BJ (cell line): ENCODE measurements around the gene FAIM. TPM values are rescaled to one million over a fixed set of nuclear protein-coding genes. Genes with fewer than 3 reads are reported as not detected.

ENCODE experiments used
- CTCF ChIA-PET: fragments of 350-600 bp; formaldehyde crosslinking; extraction: SDS; loops from one replicate; lab custom pipeline; 2021; ENCODE audit warnings: antibody characterized with exemption, inconsistent platforms; lab: Yijun Ruan, JAX
- POLR2A ChIA-PET: fragments of 300-600 bp; sonication (Branson Sonifier 250); formaldehyde crosslinking; extraction: SDS; loops from one replicate; lab custom pipeline; 2021; ENCODE audit warnings: antibody characterized with exemption; lab: Charles Lee
- DNase-seq: peaks from one replicate; pipeline ENCODE4 v3.0.0-alpha.2; 2011; ENCODE audit warnings: low read depth
- H3K27me3 ChIP-seq: 2 replicates; pipeline ENCODE4 v1.6.0; 2011; ENCODE audit warnings: low read length; ENCODE audit not compliant: control insufficient read depth, insufficient read depth
- H3K36me3 ChIP-seq: 2 replicates; pipeline ENCODE4 v1.5.1; 2011; ENCODE audit warnings: low read length; ENCODE audit not compliant: control insufficient read depth, insufficient read depth
- H3K4me3 ChIP-seq: 2 replicates; pipeline ENCODE4 v1.5.1; 2011; ENCODE audit warnings: low read depth, mild to moderate bottlenecking, control low read depth, low read length
- polyA plus RNA-seq: library from polyadenylated mRNA; depleted of rRNA; stranded (reverse); fragments of >200 nt; gene quantifications from 2 replicates; pipeline ENCODE4 v1.2.3, GENCODE V29; 2011
- TF ChIP-seq, protein P1 (sequence below): IDR thresholded peaks from 2 replicates; pipeline ENCODE4 v1.5.1; 2011; ENCODE audit warnings: low read depth, mild to moderate bottlenecking, control low read depth, inconsistent platforms, low read length, moderate library complexity; ENCODE audit not compliant: insufficient read depth

FAIM gene
- polyA plus RNA-seq, 1 experiment: 2.4 TPM

DNA sequence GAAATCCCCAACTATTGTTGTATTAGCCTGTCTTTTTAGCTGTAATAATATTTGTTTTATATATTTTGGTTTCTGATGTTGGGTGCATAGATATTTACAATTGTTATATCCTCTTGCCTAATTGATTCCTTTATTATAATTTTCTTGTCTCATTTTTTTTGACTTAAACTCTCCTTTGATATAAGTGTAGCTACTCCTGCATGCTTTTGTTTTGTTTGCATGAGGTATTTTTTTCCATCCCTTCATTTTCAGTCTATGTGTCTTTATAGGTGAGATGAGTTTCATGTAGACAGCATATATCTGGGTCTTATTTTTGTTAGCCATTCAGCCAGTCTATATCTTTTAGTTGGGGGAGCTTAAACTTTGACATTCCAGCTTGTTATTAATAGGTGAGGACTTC, 37.4 kb downstream of the FAIM start:
- ChIA-PET CTCF (interaction anchor here (0.6 kb wide), 1 partner anchor 18 kb away, joined by 3 read pairs; no protein-coding TSS in a partner anchor), POLR2A (interaction anchor here (0.7 kb wide), 1 partner anchor 42 kb away, joined by 20 read pairs; no protein-coding TSS in a partner anchor)
- H3K4me3 ChIP-seq: no peak overlapping the region
- TF ChIP-seq, protein P1, sequence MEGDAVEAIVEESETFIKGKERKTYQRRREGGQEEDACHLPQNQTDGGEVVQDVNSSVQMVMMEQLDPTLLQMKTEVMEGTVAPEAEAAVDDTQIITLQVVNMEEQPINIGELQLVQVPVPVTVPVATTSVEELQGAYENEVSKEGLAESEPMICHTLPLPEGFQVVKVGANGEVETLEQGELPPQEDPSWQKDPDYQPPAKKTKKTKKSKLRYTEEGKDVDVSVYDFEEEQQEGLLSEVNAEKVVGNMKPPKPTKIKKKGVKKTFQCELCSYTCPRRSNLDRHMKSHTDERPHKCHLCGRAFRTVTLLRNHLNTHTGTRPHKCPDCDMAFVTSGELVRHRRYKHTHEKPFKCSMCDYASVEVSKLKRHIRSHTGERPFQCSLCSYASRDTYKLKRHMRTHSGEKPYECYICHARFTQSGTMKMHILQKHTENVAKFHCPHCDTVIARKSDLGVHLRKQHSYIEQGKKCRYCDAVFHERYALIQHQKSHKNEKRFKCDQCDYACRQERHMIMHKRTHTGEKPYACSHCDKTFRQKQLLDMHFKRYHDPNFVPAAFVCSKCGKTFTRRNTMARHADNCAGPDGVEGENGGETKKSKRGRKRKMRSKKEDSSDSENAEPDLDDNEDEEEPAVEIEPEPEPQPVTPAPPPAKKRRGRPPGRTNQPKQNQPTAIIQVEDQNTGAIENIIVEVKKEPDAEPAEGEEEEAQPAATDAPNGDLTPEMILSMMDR: no peak
- H3K27me3 ChIP-seq: no peaks in the 10 kb centered on the region
- no peak for DNase-seq
- H3K36me3 ChIP-seq: peaks cover 10% of the 10 kb centered on the region

DNA sequence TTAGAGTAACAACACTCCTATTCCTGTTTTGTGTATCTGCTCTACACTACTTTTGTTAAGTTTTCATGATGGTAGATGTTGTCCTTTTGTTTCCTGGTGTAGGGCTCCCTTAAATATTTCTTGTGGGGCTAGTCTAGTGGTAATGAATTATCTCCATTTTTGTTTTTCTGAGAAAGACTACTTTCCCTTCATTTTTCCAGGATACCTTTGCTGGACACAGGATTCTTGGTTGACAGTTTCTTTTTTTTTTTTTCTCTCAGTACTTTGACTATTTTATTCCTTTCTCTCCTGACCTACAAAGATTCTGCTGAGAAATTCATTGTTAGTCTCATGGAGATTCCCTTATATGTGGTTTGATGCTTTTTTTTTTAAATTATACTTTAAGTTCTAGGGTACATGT, 37.9 kb downstream of the FAIM start:
- no peaks in the 10 kb centered on the region for H3K27me3 ChIP-seq
- CTCF ChIA-PET: interaction anchor here (0.6 kb wide), 1 partner anchor 19 kb away, joined by 3 read pairs; no protein-coding TSS in a partner anchor
- POLR2A ChIA-PET: interaction anchor here (0.7 kb wide), 1 partner anchor 41 kb away, joined by 20 read pairs; no protein-coding TSS in a partner anchor
- H3K4me3 ChIP-seq: no peak overlapping the region
- TF ChIP-seq, protein P1: no peak
- peaks cover 10% of the 10 kb centered on the region for H3K36me3 ChIP-seq
- DNase-seq: no peak

- ChIA-PET CTCF (interaction anchor here (1.7 kb wide), 1 partner anchor 266 kb away, joined by 5 read pairs; no protein-coding TSS in a partner anchor), POLR2A (no interaction called here)
- DNase-seq: no peak
- Histone ChIP-seq H3K36me3 (peaks cover 10% of the 10 kb centered on the region), H3K4me3 (no peak overlapping the region), H3K27me3 (no peaks in the 10 kb centered on the region)
- TF ChIP-seq, protein P1: no peak
These were observed 40.6 kb downstream of the FAIM start for GRCh38 chr3:138649134-138649533.

GRCh38 chr3:138653567-138653966, 45.0 kb downstream of the FAIM start:
- no peaks in the 10 kb centered on the region for H3K27me3 ChIP-seq
- no peak overlapping the region for H3K4me3 ChIP-seq
- ChIA-PET POLR2A (no interaction called here), CTCF (interaction anchor here (2.9 kb wide), 1 partner anchor 262 kb away, joined by 9 read pairs; no protein-coding TSS in a partner anchor)
- peaks cover 12% of the 10 kb centered on the region for H3K36me3 ChIP-seq
- TF ChIP-seq, protein P1: no peak
- no peak for DNase-seq

GRCh38 chr3:138657508-138657907, 48.9 kb downstream of the FAIM start:
- peaks cover 2% of the 10 kb centered on the region; the same call in 1 of the 2 replicates for H3K36me3 ChIP-seq
- no peak overlapping the region for H3K4me3 ChIP-seq
- DNase-seq: no peak
- ChIA-PET CTCF (interaction anchor here (1.6 kb wide), 1 partner anchor 12 kb away, joined by 3 read pairs; no protein-coding TSS in a partner anchor), POLR2A (no interaction called here)
- TF ChIP-seq, protein P1: no peak
- H3K27me3 ChIP-seq: no peaks in the 10 kb centered on the region
